Adrenal gland (tissue), 5 donors: Measurements from ENCODE around the gene GLIS2.

Experiments
- CTCF ChIP-seq, 6 experiments: fragments of 450-650 bp in 4 of 6; fragments of 200-600 bp in 2 of 6; sonication (generic) in 1 of 6; IDR thresholded peaks; 1 replicate in 5 of 6; 2 replicates in 1 of 6; pipeline versions ENCODE4 v1.5.1 to v1.8.0; 2016 to 2021; ENCODE audit warnings: antibody characterized with exemption in 6 of 6, mild to moderate bottlenecking in 2 of 6, moderate library complexity in 1 of 6
- POLR2A ChIP-seq, 2 donors: fragments of 450-650 bp; IDR thresholded peaks; one replicate each; pipeline ENCODE4 v1.6.1; 2017; ENCODE audit warnings: antibody characterized with exemption in 2 of 2, mild to moderate bottlenecking in 2 of 2, moderate library complexity in 1 of 2
- donor health status: DM: no; HTN: no; CAD: no.

GRCh38 chr16:4366016-4366415, 50.1 kb downstream of the GLIS2 start:
- TF ChIP-seq CTCF (IDR thresholded peaks at IDR 0.05): no peak
- no peak for TF ChIP-seq POLR2A (IDR thresholded peaks at IDR 0.05)
